ENCODE measurements around the gene TUBA4B.
"Not testable (repeated sequence)": the region's sequence is repeated elsewhere in the genome, so short reads cannot be mapped to it uniquely, and the experiment has no call there.

Gene TUBA4B

GRCh38 chr2:219291910-219292490 is 39.0 kb downstream of the TUBA4B start:
- no peak for DNase-seq (ENCODE audit: low read depth)

GRCh38 chr2:219292616-219293015 is 39.6 kb downstream of the TUBA4B start:
- no peak for DNase-seq (ENCODE audit: low read depth)

- no peak for DNase-seq (ENCODE audit: low read depth)
Observed at GRCh38 chr2:219293736-219294231, 40.7 kb downstream of the TUBA4B start.

GRCh38 chr2:219294356-219295351 is 41.6 kb downstream of the TUBA4B start:
- DNase-seq (ENCODE audit: low read depth) = peak; percentile 72

GRCh38 chr2:219296142-219296541 is 43.1 kb downstream of the TUBA4B start:
- no peak for DNase-seq (ENCODE audit: low read depth)

GRCh38 chr2:219296631-219297391 is 43.8 kb downstream of the TUBA4B start:
- no peak for DNase-seq (ENCODE audit: low read depth)

GRCh38 chr2:219297766-219298456 is 44.9 kb downstream of the TUBA4B start:
- DNase-seq (ENCODE audit: low read depth) = no peak

- DNase-seq (ENCODE audit: low read depth) = peak; percentile 61
Observed at GRCh38 chr2:219298759-219299371, 45.8 kb downstream of the TUBA4B start.

- no peak for DNase-seq (ENCODE audit: low read depth)
Observed at GRCh38 chr2:219299372-219299760, 46.3 kb downstream of the TUBA4B start.

GRCh38 chr2:219300022-219300421 is 47.0 kb downstream of the TUBA4B start:
- DNase-seq (ENCODE audit: low read depth) = no peak

- DNase-seq (ENCODE audit: low read depth) = no peak
Observed at GRCh38 chr2:219302412-219302968, 49.4 kb downstream of the TUBA4B start.

GRCh38 chr2:219304223-219304622 is 51.2 kb downstream of the TUBA4B start:
- no peak for DNase-seq (ENCODE audit: low read depth)

GRCh38 chr2:219306047-219306446 is 53.0 kb downstream of the TUBA4B start:
- DNase-seq (ENCODE audit: low read depth) = no peak

GRCh38 chr2:219308142-219309101 is 55.4 kb downstream of the TUBA4B start:
- DNase-seq (ENCODE audit: low read depth) = peak; percentile 17

- no peak for DNase-seq (ENCODE audit: low read depth)
Observed at GRCh38 chr2:219309278-219309677, 56.2 kb downstream of the TUBA4B start, which contains the start of gene PTPRN. TSS of gene PTPRN (minus strand) at chr2:219309401. CDS start at chr2:219309332, 69 bp downstream.

GRCh38 chr2:219312683-219313263 is 59.7 kb downstream of the TUBA4B start:
- DNase-seq (ENCODE audit: low read depth) = not testable (repeated sequence)

GRCh38 chr2:219314804-219315468 is 61.9 kb downstream of the TUBA4B start:
- no peak for DNase-seq (ENCODE audit: low read depth)
